HEK293T (cell line): Measurements from ENCODE around the gene TRHDE.
"Not testable (repeated sequence)": the region's sequence is repeated elsewhere in the genome, so short reads cannot be mapped to it uniquely, and the experiment has no call there.

ENCODE experiments used
- CTCF ChIA-PET: fragments of 350-600 bp; formaldehyde crosslinking; extraction: SDS; loops from one replicate; lab custom pipeline; 2021; ENCODE audit warnings: antibody characterized with exemption, inconsistent platforms; lab: Yijun Ruan, JAX
- POLR2A ChIA-PET: fragments of 350-600 bp; formaldehyde crosslinking; extraction: SDS; loops from one replicate; lab custom pipeline; 2020; ENCODE audit warnings: antibody characterized with exemption, inconsistent platforms; lab: Yijun Ruan, JAX
- DNase-seq: peaks from one replicate; pipeline ENCODE4 v3.0.0; 2012; ENCODE audit warnings: mixed read lengths; ENCODE audit errors: extremely low spot score
- ARNT ChIP-seq: fragments of 450-650 bp; IDR thresholded peaks from 2 replicates; pipeline ENCODE4 v1.6.1; 2017; ENCODE audit warnings: mild to moderate bottlenecking
- BHLHE40 ChIP-seq: fragments of 450-650 bp; IDR thresholded peaks from 2 replicates; pipeline ENCODE4 v1.6.1; 2016; ENCODE audit warnings: mild to moderate bottlenecking, moderate library complexity, borderline replicate concordance
- CTBP1 ChIP-seq: fragments of 450-650 bp; IDR thresholded peaks from 2 replicates; pipeline ENCODE4 v1.6.1; 2016; ENCODE audit warnings: borderline replicate concordance
- ELF4 ChIP-seq: fragments of 450-650 bp; IDR thresholded peaks from 2 replicates; pipeline ENCODE4 v1.6.1; 2017; ENCODE audit warnings: antibody characterized with exemption
- FOXA1 ChIP-seq: fragments of 450-650 bp; IDR thresholded peaks from 2 replicates; pipeline ENCODE4 v1.6.1; 2016; ENCODE audit warnings: mild to moderate bottlenecking
- FOXK2 ChIP-seq: fragments of 450-650 bp; IDR thresholded peaks from 2 replicates; pipeline ENCODE4 v1.6.1; 2016; ENCODE audit warnings: mild to moderate bottlenecking
- FOXM1 ChIP-seq: fragments of 450-650 bp; IDR thresholded peaks from 2 replicates; pipeline ENCODE4 v1.6.1; 2017; ENCODE audit warnings: mild to moderate bottlenecking, borderline replicate concordance
- HDGF ChIP-seq: fragments of 450-650 bp; IDR thresholded peaks from 2 replicates; pipeline ENCODE4 v1.6.1; 2017; ENCODE audit warnings: antibody characterized with exemption, borderline replicate concordance
- L3MBTL2 ChIP-seq: fragments of 450-650 bp; conservative IDR thresholded peaks from 2 replicates; pipeline ENCODE4 v1.6.1; 2016; ENCODE audit warnings: mild to moderate bottlenecking
- LEF1 ChIP-seq: fragments of 450-650 bp; IDR thresholded peaks from 2 replicates; pipeline ENCODE4 v1.6.1; 2017; ENCODE audit warnings: mild to moderate bottlenecking, borderline replicate concordance
- NFRKB ChIP-seq: fragments of 450-650 bp; IDR thresholded peaks from 2 replicates; pipeline ENCODE4 v1.6.1; 2016; ENCODE audit warnings: mild to moderate bottlenecking, moderate library complexity
- SP1 ChIP-seq: fragments of 450-650 bp; IDR thresholded peaks from 2 replicates; pipeline ENCODE4 v1.6.1; 2017
- SUZ12 ChIP-seq: fragments of 450-650 bp; IDR thresholded peaks from 2 replicates; pipeline ENCODE4 v1.6.1; 2016; ENCODE audit warnings: mild to moderate bottlenecking
- TARDBP ChIP-seq: fragments of 450-650 bp; IDR thresholded peaks from 2 replicates; pipeline ENCODE4 v1.6.1; 2016
- ZNF384 ChIP-seq: fragments of 450-650 bp; IDR thresholded peaks from 2 replicates; pipeline ENCODE4 v1.6.1; 2016
- TF ChIP-seq, protein P1 (sequence below): fragments of 450-650 bp; IDR thresholded peaks from 2 replicates; pipeline ENCODE4 v1.6.1; 2016

The TRHDE gene

DNA sequence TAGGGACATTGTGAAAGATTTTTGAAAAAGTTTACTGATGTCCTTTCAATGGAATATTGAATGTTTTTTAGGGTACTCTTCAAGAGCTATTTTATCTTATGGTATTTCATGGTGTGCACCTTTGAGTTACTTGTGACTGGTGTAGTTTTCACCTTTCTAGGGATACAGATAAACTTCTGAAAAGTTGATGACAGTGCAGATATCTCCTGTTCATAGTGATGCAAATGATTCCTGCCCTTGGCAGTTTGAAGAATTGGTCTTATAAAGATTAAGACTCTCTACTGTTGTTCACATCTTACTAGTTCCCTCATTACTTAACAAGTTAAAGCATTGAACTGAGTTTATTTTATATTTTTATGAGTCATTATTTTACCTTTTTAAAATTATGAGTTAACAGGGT is 408.9 kb downstream of the TRHDE start:
- no peak for DNase-seq
- ChIA-PET CTCF (no interaction called here), POLR2A (no interaction called here)
- no peak for TF ChIP-seq ZNF384
- no peak for TF ChIP-seq TARDBP
- no peak for TF ChIP-seq FOXK2
- no peak for TF ChIP-seq SUZ12
- TF ChIP-seq SP1 = no peak
- TF ChIP-seq, protein P1, sequence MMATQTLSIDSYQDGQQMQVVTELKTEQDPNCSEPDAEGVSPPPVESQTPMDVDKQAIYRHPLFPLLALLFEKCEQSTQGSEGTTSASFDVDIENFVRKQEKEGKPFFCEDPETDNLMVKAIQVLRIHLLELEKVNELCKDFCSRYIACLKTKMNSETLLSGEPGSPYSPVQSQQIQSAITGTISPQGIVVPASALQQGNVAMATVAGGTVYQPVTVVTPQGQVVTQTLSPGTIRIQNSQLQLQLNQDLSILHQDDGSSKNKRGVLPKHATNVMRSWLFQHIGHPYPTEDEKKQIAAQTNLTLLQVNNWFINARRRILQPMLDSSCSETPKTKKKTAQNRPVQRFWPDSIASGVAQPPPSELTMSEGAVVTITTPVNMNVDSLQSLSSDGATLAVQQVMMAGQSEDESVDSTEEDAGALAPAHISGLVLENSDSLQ = no peak
- TF ChIP-seq LEF1 = no peak
- TF ChIP-seq L3MBTL2 = no peak
- no peak for TF ChIP-seq BHLHE40
- no peak for TF ChIP-seq NFRKB
- TF ChIP-seq CTBP1 = no peak
- TF ChIP-seq HDGF = no peak
- TF ChIP-seq ELF4 = no peak
- TF ChIP-seq FOXA1 = no peak
- TF ChIP-seq FOXM1 = no peak
- TF ChIP-seq ARNT = no peak

GRCh38 chr12:72684491-72684890 is 412.3 kb downstream of the TRHDE start:
- TF ChIP-seq SP1 = no peak
- no peak for TF ChIP-seq FOXA1
- TF ChIP-seq HDGF = no peak
- TF ChIP-seq ELF4 = no peak
- TF ChIP-seq ARNT = no peak
- no peak for TF ChIP-seq LEF1
- no peak for TF ChIP-seq ZNF384
- TF ChIP-seq BHLHE40 = no peak
- no peak for TF ChIP-seq TARDBP
- TF ChIP-seq L3MBTL2 = no peak
- TF ChIP-seq FOXK2 = no peak
- no peak for TF ChIP-seq SUZ12
- no peak for TF ChIP-seq NFRKB
- TF ChIP-seq, protein P1 = no peak
- no peak for TF ChIP-seq FOXM1
- no peak for TF ChIP-seq CTBP1
- ChIA-PET CTCF (no interaction called here), POLR2A (no interaction called here)
- no peak for DNase-seq

DNA sequence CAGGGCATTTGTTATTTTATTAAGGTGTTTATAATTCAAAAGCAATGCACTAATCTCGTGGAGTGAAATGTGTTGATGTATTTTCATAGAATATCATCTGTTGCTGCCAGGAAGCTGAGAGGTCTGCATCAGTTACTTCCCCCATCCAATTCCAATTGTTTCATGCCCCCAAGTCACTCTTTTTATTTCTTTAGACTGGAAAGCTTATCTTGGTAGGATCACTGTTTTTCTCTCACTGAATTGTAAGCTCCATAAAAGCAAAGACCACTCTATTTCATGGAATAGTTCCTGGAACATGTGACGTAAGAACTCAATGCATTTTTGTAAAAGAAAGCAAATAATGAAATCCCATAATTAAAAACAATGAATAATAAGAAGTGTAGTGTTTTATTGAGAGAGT is 420.2 kb downstream of the TRHDE start:
- CTCF ChIA-PET = no interaction called here
- no peak for DNase-seq
- POLR2A ChIA-PET = no interaction called here
- no peak for TF ChIP-seq BHLHE40
- TF ChIP-seq ARNT = no peak
- TF ChIP-seq SUZ12 = no peak
- no peak for TF ChIP-seq TARDBP
- TF ChIP-seq HDGF = no peak
- TF ChIP-seq NFRKB = no peak
- TF ChIP-seq L3MBTL2 = no peak
- TF ChIP-seq ZNF384 = no peak
- no peak for TF ChIP-seq FOXK2
- TF ChIP-seq SP1 = no peak
- no peak for TF ChIP-seq ELF4
- TF ChIP-seq FOXM1 = no peak
- no peak for TF ChIP-seq FOXA1
- TF ChIP-seq CTBP1 = no peak

GRCh38 chr12:72694193-72694592 is 422.0 kb downstream of the TRHDE start:
- ChIA-PET CTCF (no interaction called here), POLR2A (no interaction called here)
- no peak for DNase-seq
- TF ChIP-seq NFRKB = no peak
- TF ChIP-seq FOXK2 = no peak
- TF ChIP-seq L3MBTL2 = no peak
- TF ChIP-seq ELF4 = no peak
- TF ChIP-seq FOXM1 = no peak
- TF ChIP-seq SUZ12 = no peak
- TF ChIP-seq SP1 = no peak
- TF ChIP-seq ARNT = no peak
- no peak for TF ChIP-seq ZNF384
- TF ChIP-seq TARDBP = no peak
- no peak for TF ChIP-seq CTBP1
- TF ChIP-seq HDGF = no peak
- TF ChIP-seq FOXA1 = no peak
- no peak for TF ChIP-seq LEF1
- no peak for TF ChIP-seq BHLHE40
- TF ChIP-seq, protein P1 = no peak

- DNase-seq = no peak
- no peak for TF ChIP-seq HDGF
- TF ChIP-seq, protein P1 = no peak
- CTCF ChIA-PET = no interaction called here
- POLR2A ChIA-PET = no interaction called here
Measured at GRCh38 chr12:72699362-72699761, 427.2 kb downstream of the TRHDE start.

DNA sequence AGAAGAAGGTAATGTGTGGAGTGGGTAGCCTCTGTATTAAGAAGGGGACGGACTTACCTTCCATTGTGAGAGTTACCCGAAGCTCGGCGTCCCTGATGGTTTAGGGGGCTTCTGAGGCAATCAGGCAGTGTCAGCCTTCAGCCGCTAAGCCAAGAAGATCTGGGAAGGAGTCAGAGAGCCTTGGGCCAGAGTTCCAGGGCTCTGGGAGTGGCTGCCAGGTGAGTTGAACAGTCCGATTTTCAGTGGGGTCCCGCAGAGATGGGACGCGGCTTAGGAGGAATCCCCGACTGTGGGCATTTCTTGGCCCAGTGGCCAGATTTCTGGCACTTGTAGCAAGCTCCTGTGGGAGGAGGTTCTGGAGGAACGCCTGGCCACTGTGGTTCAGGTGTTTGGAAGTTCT is 439.9 kb downstream of the TRHDE start:
- POLR2A ChIA-PET, CTCF ChIA-PET, DNase-seq: not testable (repeated sequence)

DNA sequence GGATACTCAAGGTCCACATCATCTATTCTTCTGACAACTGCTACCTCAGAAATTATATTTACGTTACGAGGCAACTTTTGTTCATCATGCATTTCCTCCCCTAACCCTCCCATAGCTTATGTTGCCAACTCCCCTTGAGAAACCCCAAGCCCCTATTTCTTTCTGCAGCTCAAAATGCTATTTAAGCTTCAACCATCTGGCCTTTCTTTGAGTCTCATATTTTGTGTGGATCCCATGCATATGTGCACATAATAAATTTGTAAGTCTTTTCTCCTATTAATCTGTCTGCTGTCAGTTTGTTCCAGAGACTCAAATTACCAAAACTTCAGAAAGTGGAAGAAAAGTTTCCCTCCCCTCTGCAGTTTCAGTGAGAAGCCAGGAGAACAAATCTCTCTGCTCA is 444.1 kb downstream of the TRHDE start:
- DNase-seq = no peak
- no peak for TF ChIP-seq FOXA1
- TF ChIP-seq NFRKB = no peak
- no peak for TF ChIP-seq CTBP1
- no peak for TF ChIP-seq LEF1
- no peak for TF ChIP-seq ARNT
- ChIA-PET CTCF (no interaction called here), POLR2A (no interaction called here)
